Thymus (tissue), 14 donors: ENCODE data around the gene POPDC2. TPM values are rescaled to one million over a fixed set of nuclear protein-coding genes. Genes with fewer than 3 reads are reported as not detected.

Experiments used
- DNase-seq, 9 donors: peaks; one replicate each; pipeline ENCODE4 v3.0.0-alpha.2; 2013; ENCODE audit warnings: low spot score in 9 of 9, low read depth in 6 of 9, missing footprints in 1 of 9
- H3K27ac ChIP-seq, 2 donors: one replicate each; pipeline ENCODE4 v1.5.1; 2013; ENCODE audit warnings: control low read depth in 1 of 2, low read depth in 1 of 2, low read length in 1 of 2, mild to moderate bottlenecking in 1 of 2, moderate library complexity in 1 of 2
- H3K27me3 ChIP-seq, 2 donors: one replicate each; pipeline ENCODE4 v1.5.1; 2013; ENCODE audit warnings: low read length in 1 of 2; ENCODE audit not compliant: control insufficient read depth in 2 of 2, insufficient read depth in 1 of 2
- H3K36me3 ChIP-seq, 2 donors: one replicate each; pipeline ENCODE4 v1.5.1; 2013; ENCODE audit warnings: low read length in 1 of 2, mild to moderate bottlenecking in 1 of 2, moderate library complexity in 1 of 2; ENCODE audit not compliant: control insufficient read depth in 2 of 2, insufficient read depth in 2 of 2
- H3K4me1 ChIP-seq, 2 donors: one replicate each; pipeline ENCODE4 v1.5.1; 2013; ENCODE audit warnings: low read length in 2 of 2; ENCODE audit not compliant: control insufficient read depth in 2 of 2, insufficient read depth in 2 of 2
- H3K4me3 ChIP-seq, 2 donors: one replicate each; pipeline ENCODE4 v1.5.1; 2013; ENCODE audit warnings: low read length in 2 of 2, control low read depth in 1 of 2, mild to moderate bottlenecking in 1 of 2
- H3K9me3 ChIP-seq, 2 donors: one replicate each; pipeline ENCODE4 v1.5.1; 2013; ENCODE audit warnings: low read length in 1 of 2, mild to moderate bottlenecking in 1 of 2; ENCODE audit not compliant: control insufficient read depth in 2 of 2, insufficient read depth in 1 of 2
- WGBS: extraction: QIAGEN DNeasy Blood & Tissue Kit; methylation state at CpG from one replicate; pipeline ENCODE4 v1.1.7; 2013; 5-methylcytosine and 5-hydroxymethylcytosine counted together
- long read RNA-seq, 10 donors: transcript quantifications; one replicate each; lab custom pipeline, GENCODE V29; 2026
- polyA plus RNA-seq: library from polyadenylated mRNA; stranded (reverse); fragments of 200-250 nt; gene quantifications from one replicate; pipeline ENCODE4 v1.2.3, GENCODE V29; 2013
- total RNA-seq: library from RNA; stranded (reverse); fragments of 120-200 nt; gene quantifications from one replicate; pipeline ENCODE4 v1.2.4, GENCODE V29; 2013
- donor health status: healthy.

Gene POPDC2
- total RNA-seq: 3.0 TPM
- polyA plus RNA-seq: 8.4 TPM
- long read RNA-seq, donor 1: 0 reads
- long read RNA-seq, donor 2, partial matches to known transcripts: 0 of 1 reads
- long read RNA-seq, donor 2, other reads (novel, unspliced or antisense): 0 of 1 reads
- long read RNA-seq, donor 3, partial matches to known transcripts: 0 of 1 reads
- long read RNA-seq, donor 3, other reads (novel, unspliced or antisense): 0 of 1 reads
- long read RNA-seq, donor 4: 0 reads
- long read RNA-seq, donor 5, partial matches to known transcripts: 0 of 1 reads
- long read RNA-seq, donor 5, other reads (novel, unspliced or antisense): 0 of 1 reads
- long read RNA-seq, donor 6, partial matches to known transcripts: 0 of 3 reads
- long read RNA-seq, donor 6, other reads (novel, unspliced or antisense): 0 of 3 reads
- long read RNA-seq, donor 7: 0 reads
- long read RNA-seq, donor 8: 0 reads
- long read RNA-seq, donor 9, partial matches to known transcripts: 0 of 1 reads
- long read RNA-seq, donor 9, other reads (novel, unspliced or antisense): 0 of 1 reads
- long read RNA-seq, donor 10: 0 reads

- 96% methylated on average over 9 of the region's 9 CpGs for WGBS
- no peak for DNase-seq
- H3K4me1 ChIP-seq: peaks cover 0 to 5% of the 10 kb centered on the region in 2 donors
- no peak within 1 kb of the TSS for H3K4me3 ChIP-seq
- peaks cover 0 to 10% of the 10 kb centered on the region in 2 donors for H3K36me3 ChIP-seq
- H3K27ac ChIP-seq: peak within 1 kb of the TSS in 1 of 2 donors; percentile 67
- H3K27me3 ChIP-seq: no peaks in the 10 kb centered on the region
- H3K9me3 ChIP-seq: no peaks in the 10 kb centered on the region
These were observed at the start of gene POPDC2 for GRCh38 chr3:119660474-119661440. Gene POPDC2 (minus strand): TSS chr3:119660589. CDS start chr3:119660423, 166 bp downstream.

- Histone ChIP-seq H3K4me3 (no peak overlapping the region), H3K36me3 (no peaks in the 10 kb centered on the region), H3K27me3 (peaks cover 7 to 30% of the 10 kb centered on the region in 2 donors), H3K9me3 (peaks cover 0 to 3% of the 10 kb centered on the region in 2 donors), H3K4me1 (peaks cover 9% of the 10 kb centered on the region in 2 donors), H3K27ac (no peak overlapping the region)
- 94% methylated on average over 8 of the region's 8 CpGs for WGBS
- DNase-seq: no peak
These were observed 43.6 kb upstream of the POPDC2 start for GRCh38 chr3:119703820-119704531.

- Histone ChIP-seq H3K9me3 (peaks cover 0 to 3% of the 10 kb centered on the region in 2 donors), H3K27me3 (peaks cover 7 to 30% of the 10 kb centered on the region in 2 donors), H3K4me1 (peaks cover 9% of the 10 kb centered on the region in 2 donors), H3K36me3 (no peaks in the 10 kb centered on the region), H3K4me3 (peak within 1 kb of the TSS; percentile 31 to 46), H3K27ac (no peak within 1 kb of the TSS)
- peak; percentile 27 to 69 (median 51) for DNase-seq
- WGBS: 11% methylated on average over 59 of the region's 59 CpGs
These were observed 42.4 kb upstream of the POPDC2 start, which contains the start of gene CFAP91 for GRCh38 chr3:119702530-119703527. Gene CFAP91 (plus strand): TSS chr3:119703022. CDS start chr3:119703099, 77 bp downstream.

- no peak overlapping the region for H3K27ac ChIP-seq
- peaks cover 7 to 30% of the 10 kb centered on the region in 2 donors for H3K27me3 ChIP-seq
- H3K4me1 ChIP-seq: peaks cover 9% of the 10 kb centered on the region in 2 donors
- WGBS: 90% methylated on average over 22 of the region's 22 CpGs
- DNase-seq: no peak
- peaks cover 0 to 3% of the 10 kb centered on the region in 2 donors for H3K9me3 ChIP-seq
- no peak overlapping the region for H3K4me3 ChIP-seq
- no peaks in the 10 kb centered on the region for H3K36me3 ChIP-seq
These were observed 40.7 kb upstream of the POPDC2 start for GRCh38 chr3:119700920-119701734.

- H3K4me3 ChIP-seq: no peak overlapping the region
- no peaks in the 10 kb centered on the region for H3K36me3 ChIP-seq
- peaks cover 9% of the 10 kb centered on the region in 2 donors for H3K4me1 ChIP-seq
- DNase-seq: no peak
- 95% methylated on average over 4 of the region's 4 CpGs for WGBS
- no peak overlapping the region for H3K27ac ChIP-seq
- H3K27me3 ChIP-seq: peaks cover 7 to 27% of the 10 kb centered on the region in 2 donors
- H3K9me3 ChIP-seq: peaks cover 0 to 3% of the 10 kb centered on the region in 2 donors
These were observed 40.0 kb upstream of the POPDC2 start for GRCh38 chr3:119700269-119700919.

GRCh38 chr3:119697394-119697793 lies 37.0 kb upstream of the POPDC2 start:
- no peak overlapping the region for H3K27ac ChIP-seq
- no peaks in the 10 kb centered on the region for H3K36me3 ChIP-seq
- peaks cover 0 to 1% of the 10 kb centered on the region in 2 donors for H3K4me1 ChIP-seq
- WGBS: 93% methylated on average over 5 of the region's 5 CpGs
- no peaks in the 10 kb centered on the region for H3K9me3 ChIP-seq
- DNase-seq: no peak
- peaks cover 0 to under 1% of the 10 kb centered on the region in 2 donors for H3K27me3 ChIP-seq
- H3K4me3 ChIP-seq: no peak overlapping the region

- 96% methylated on average over 2 of the region's 2 CpGs for WGBS
- Histone ChIP-seq H3K4me3 (no peak overlapping the region), H3K27me3 (no peaks in the 10 kb centered on the region), H3K4me1 (no peaks in the 10 kb centered on the region), H3K27ac (no peak overlapping the region), H3K9me3 (no peaks in the 10 kb centered on the region), H3K36me3 (no peaks in the 10 kb centered on the region)
- DNase-seq: no peak
These were observed 35.1 kb upstream of the POPDC2 start for GRCh38 chr3:119695480-119695879.
